ENCODE results near the gene RNF8.
"Not testable (repeated sequence)": the region's sequence is repeated elsewhere in the genome, so short reads cannot be mapped to it uniquely, and the experiment has no call there.

Gene RNF8

DNA sequence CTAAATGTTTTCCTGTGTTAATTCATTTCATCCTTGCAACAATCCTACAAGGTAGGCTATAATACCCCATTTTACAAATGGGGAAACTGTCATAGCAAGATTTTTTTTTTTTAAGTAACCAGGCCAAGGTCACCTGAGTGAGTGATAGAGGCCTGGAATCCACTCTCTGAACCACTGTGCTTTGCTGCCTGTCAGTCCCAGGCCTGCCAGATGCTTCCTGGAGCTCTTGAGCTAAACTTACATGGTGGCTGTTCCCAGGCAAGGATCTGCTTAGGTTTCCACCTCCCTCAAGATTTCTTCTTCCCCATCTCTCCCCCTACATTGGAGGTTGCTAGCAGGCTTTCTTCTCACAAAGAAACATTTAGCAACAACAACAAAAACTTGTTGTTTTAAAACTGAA, 32.7 kb upstream of the RNF8 start:
- DNase-seq (ENCODE audit: low read depth in 2 of 2): no peak

- DNase-seq (ENCODE audit: low read depth in 2 of 2): no peak
These were observed 32.0 kb upstream of the RNF8 start for GRCh38 chr6:37321516-37322415.

DNA sequence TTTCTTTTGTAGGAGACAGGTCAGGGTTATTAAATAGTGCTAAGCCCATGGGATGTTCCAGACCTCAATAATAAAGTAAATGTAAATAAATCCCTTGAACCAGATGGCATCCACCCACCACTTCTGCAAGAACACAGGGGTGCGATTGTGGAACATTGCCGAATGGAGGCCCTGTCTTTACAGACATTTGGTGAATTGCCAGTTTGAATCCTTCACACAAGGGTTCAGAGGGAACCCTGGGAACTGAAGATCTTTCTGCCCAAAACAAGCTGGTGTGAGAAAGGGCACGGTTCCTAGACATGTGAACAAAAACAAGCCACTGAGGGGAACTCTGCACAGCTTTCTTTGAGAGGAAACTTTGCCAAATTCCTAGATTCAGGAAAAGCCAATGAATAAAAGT, 30.2 kb upstream of the RNF8 start:
- no peak for DNase-seq (ENCODE audit: low read depth in 2 of 2)

- no peak for DNase-seq (ENCODE audit: low read depth in 2 of 2)
These were observed 29.4 kb upstream of the RNF8 start for GRCh38 chr6:37324131-37325033.

GRCh38 chr6:37330345-37330744, 23.4 kb upstream of the RNF8 start:
- DNase-seq (ENCODE audit: low read depth in 2 of 2): not testable (repeated sequence)

GRCh38 chr6:37331047-37331446, 22.7 kb upstream of the RNF8 start:
- no peak for DNase-seq (ENCODE audit: low read depth in 2 of 2)

DNA sequence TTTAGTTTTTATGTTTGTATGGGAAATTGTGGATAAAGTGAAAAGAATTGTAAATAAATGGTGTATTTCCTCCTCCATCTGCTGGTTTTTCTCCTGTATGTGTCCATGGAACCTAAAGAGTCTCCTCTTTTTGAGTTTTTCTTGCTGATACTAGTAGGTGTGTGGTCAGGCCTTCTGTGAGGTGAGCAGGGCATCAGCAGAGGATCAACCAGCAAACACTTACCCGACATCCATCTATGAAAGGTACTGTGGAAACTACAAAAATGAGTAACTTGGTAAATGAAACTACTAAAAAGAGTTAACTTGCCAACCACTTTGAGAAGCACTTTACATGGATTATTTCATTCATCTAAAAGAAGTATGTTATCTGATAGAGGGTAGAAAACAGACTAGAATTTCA, 20.9 kb upstream of the RNF8 start:
- no peak for DNase-seq (ENCODE audit: low read depth in 2 of 2)

- no peak for DNase-seq (ENCODE audit: low read depth in 2 of 2)
These were observed 19.7 kb upstream of the RNF8 start for GRCh38 chr6:37334047-37334446.

DNA sequence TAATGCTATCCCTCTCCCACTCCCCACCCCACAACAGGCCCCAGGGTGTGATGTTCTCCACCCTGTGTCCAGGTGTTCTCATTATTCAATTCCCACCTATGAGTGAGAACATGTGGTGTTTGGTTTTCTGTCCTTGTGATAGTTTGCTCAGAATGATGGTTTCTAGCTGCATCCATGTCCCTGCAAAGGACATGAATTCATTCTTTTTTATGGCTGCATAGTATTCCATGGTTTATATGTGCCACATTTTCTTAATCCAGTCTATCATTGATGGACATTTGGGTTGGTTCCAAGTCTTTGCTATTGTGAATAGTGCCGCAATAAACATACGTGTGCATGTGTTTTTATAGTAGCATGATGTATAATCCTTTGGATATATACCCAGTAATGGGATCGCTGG, 15.5 kb upstream of the RNF8 start:
- not testable (repeated sequence) for DNase-seq (ENCODE audit: low read depth in 2 of 2)

DNA sequence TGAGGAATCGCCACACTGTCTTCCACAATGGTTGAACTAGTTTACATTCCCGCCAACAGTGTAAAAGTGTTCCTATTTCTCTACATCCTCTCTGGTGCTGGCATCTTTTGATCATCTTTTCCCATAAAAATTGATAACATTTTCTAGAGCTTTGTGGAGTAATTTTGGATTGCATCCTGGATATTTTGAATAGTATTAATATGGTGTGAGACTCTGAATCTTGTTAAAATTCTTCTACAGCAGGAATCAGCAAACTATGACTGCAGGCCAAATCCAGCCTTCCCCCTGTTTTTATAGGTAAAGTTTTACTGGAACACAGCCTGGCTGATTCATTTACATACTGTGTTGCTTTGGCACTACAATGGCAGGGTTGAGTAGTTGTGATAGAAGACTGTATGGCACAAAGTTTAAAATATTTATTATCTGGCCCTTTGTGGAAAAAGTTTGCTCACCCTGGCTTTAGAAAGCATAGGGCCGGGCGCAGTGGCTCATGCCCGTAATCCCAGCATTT, 15.0 kb upstream of the RNF8 start:
- no peak for DNase-seq (ENCODE audit: low read depth in 2 of 2)

DNA sequence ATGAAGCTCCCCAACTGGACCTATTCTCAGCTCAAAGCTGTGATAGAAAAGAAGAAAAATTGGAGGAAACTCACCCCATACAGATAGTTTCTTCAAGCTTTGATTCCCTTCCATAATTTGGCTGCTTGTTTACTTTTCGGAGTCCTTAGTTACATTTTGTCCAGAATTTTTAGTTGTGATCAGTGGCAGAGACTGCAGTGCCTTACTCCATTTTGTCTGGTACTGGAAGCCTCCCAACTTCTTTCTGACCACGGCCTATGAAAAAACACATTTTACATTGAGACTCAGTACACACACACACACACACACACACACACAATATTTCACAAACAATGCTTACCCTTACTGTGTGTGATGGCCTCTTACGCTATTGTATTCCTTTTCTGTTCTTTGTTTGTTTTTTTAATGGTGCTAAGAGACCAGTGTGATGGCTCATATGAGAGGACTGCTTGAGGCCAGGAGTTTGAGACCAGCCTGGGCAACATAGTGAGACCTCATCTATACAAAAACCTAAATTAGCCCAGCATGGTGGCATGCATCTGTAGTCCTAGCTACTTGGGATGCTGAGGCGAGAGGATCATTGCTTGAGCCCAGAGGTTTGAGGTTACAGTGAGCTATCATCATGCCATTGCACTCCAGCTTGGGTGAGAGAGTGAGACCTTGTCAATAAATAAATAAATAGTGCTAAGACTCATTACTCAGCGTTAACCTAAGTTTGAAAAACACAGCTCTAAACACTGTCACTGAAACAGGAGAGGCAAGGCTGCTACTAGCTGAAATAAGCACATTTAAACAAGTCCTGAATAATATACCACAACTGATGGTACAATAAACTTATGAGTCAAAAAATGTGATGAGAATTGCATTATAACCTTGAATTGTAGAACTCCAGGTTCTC, 13.8 kb upstream of the RNF8 start:
- no peak for DNase-seq (ENCODE audit: low read depth in 2 of 2)

DNA sequence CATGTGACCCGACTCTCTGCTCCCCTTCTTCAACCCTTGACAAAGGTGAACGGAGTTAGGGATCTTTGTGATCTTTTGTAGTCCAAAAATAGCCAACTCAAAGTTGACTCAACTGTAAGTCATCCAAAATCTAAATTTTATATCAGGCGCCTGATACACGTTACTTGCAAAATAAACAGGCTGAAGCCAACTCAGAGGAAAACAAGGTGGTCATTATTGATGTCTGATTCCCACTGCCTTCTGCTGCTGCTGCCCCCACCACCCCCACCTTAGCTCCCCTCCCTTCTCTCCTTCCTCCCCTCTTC, 13.2 kb upstream of the RNF8 start:
- DNase-seq (ENCODE audit: low read depth in 2 of 2): no peak

DNA sequence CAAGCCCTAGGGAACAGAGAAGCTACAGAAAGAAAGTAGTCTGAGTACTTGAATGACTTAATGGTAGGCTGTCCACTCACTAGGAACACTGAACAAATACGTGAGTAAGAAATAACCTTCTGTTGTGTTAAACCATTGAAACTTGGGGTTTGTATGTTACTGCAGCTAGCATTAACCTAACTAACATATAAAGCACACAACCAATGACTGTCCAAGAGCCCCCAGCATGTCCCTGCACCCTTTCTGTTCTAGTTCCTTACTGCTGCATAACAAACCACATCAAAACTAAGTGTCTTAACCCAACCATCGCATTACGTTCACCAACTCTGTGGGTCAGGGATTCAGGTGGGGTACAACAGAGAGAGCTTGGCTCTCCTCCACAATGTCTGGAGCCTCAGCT, 10.5 kb upstream of the RNF8 start:
- DNase-seq (ENCODE audit: low read depth in 2 of 2): no peak

DNA sequence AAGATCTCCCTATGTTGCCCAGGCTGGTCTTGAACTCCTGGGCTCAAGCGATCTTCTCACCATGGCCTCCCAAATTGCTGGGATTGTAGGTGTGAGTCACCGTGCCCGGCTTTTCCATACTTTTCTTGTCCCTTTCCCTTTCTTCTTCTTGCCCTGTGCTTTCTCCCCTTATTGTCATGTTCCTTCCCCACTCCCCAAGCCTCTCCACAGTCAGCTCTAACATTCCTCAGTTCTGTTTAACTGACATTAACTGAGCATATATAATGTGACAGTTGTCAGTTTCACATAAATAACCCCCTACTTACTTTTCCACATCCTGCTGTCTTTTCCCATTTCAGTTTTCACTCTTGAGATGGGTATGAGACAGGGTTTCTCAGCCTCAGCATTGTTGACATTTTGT, 9.5 kb upstream of the RNF8 start:
- no peak for DNase-seq (ENCODE audit: low read depth in 2 of 2)

DNA sequence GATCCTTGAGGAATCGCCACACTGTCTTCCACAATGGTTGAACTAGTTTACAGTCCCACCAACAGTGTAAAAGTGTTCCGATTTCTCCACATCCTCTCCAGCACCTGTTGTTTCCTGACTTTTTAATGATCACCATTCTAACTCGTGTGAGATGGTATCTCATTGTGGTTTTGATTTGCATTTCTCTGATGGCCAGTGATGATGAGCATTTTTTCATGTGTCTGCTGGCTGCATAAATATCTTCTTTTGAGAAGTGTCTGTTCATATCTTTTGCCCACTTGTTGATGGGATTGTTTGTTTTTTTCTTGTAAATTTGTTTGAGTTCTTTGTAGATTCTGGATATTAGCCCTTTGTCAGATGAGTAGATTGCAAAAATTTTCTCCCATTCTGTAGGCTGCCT, 8.0 kb upstream of the RNF8 start:
- DNase-seq (ENCODE audit: low read depth in 2 of 2): not testable (repeated sequence)

DNA sequence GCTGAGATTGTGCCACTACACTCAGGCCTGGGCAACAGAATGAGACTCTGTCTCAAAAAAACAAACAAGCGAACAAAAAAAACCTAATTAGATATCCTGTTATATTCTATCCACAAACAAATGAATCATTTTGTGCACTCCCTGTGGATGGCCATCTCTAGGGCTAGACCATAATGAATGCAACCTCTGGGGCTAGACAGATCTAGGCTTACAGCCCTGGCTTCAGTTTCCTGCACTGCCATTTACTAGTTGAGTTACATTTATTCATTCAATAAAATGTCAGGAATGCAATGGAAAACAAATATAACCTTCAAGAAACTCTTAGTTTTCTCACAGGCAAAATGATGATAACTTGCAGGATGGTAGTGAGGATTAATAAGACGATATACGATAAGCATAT, 6.6 kb upstream of the RNF8 start:
- no peak for DNase-seq (ENCODE audit: low read depth in 2 of 2)

GRCh38 chr6:37347670-37348111, 6.1 kb upstream of the RNF8 start:
- DNase-seq (ENCODE audit: low read depth in 2 of 2): no peak

DNA sequence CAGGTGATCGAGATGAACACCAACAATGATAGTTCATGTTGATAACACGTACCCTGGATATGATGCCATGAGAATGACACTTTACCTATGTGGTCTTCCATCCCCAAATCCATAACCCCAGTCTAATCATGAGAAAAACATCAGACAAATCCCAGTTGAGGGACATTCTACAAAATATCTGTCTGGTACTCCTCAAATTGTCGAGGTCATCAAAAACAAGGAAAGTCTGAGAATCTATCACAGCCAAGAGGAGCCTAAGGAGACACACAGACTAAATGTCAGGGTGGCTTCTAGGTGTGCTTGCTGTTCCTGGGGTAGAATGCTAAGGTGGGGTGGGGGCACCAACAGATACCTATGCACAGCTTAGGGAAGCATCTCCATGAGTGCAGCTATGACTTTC, 2.8 kb upstream of the RNF8 start:
- no peak for DNase-seq (ENCODE audit: low read depth in 2 of 2)

- DNase-seq (ENCODE audit: low read depth in 2 of 2): no peak
These were observed 1.4 kb upstream of the RNF8 start for GRCh38 chr6:37352384-37352783.

DNA sequence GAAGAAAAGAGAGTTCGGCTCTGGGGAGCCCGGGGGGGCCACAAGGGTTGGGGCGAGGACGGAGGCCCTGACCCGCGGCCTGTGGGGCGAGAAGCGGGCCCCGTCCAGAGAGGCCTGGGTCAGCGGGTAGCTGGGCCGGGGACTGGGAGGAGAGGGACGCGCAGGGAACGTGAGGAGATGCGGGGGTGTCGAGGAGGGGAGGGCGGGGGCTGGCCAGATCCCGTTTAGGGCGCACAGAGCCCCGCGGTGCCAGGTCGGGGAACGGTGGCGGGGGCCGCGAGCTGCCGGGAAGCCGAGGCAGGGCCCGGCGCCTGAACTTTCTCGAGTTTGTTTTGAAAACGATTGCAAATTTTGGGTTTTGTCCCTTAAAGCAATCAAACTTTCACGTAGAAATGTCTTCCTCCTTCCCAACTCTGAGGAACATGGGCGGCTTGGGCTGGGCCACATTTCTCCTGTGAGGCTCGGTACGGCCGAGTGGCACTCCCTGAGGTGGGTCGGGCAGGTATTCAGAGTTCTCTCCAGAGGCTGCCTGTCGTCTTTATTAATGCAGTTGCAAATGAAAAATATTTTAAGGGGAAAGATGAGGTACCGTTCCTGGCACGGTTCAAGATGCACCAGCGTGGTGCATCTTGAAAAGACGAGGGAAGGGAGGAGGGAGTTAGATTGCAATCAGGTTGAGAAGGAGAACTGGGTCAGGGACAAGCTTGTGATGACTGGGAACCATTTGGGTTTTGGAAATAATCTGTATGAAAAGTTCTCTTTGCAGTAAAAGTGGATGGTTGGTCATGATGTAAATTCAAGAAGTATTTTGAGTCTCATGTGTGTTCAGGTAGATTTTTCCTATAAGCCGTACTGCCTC, 972 bp downstream of the RNF8 start:
- no peak for DNase-seq (ENCODE audit: low read depth in 2 of 2)

DNA sequence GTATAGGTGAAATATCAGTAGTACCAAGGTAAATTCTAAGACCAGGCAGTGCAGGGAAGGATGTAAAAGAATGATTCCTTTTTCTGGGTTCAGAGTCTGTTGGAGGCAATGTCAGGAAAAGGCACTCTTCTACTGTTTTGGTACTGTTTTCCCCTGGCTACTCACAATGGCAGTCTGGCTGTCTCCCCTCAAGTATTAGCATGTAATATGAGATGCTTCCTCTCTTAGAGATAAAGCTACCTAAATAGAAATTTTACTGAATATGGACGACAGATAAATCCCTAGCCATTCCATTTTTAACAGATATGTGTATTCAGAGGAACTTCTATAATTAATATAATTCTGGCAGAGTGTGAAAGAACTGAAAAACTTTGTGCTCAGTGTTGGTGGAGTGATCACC, 3.5 kb downstream of the RNF8 start:
- DNase-seq (ENCODE audit: low read depth in 2 of 2): no peak

Data from fibroblast of skin of left biceps (primary cell).